Adrenal gland (tissue), 19 donors: ENCODE measurements around the gene LZTS2. TPM values are rescaled to one million over a fixed set of nuclear protein-coding genes. Genes with fewer than 3 reads are reported as not detected.
A peak's percentile ranks its signal among the peaks of the same experiment; 100 is the strongest.

ENCODE experiments used
- DNase-seq, 7 donors: peaks; one replicate each; pipeline ENCODE4 v3.0.0-alpha.2; 2019 to 2020
- H3K27ac ChIP-seq, 5 donors: fragments of 200-600 bp; sonication (generic) in 4 of 5; 1 replicate in 3 of 5; 2 replicates in 2 of 5; pipeline versions ENCODE4 v1.5.1 to v1.8.0; 2016 to 2020; ENCODE audit warnings: mild to moderate bottlenecking in 1 of 5
- H3K27me3 ChIP-seq: fragments of 200-600 bp; 2 replicates; pipeline ENCODE4 v1.8.0; 2021
- H3K36me3 ChIP-seq, 2 donors: fragments of 200-600 bp; replicated peaks in 1 of 2; 1 replicate in 1 of 2; 2 replicates in 1 of 2; pipeline versions ENCODE4 v1.5.1 to v1.8.0; 2018 to 2022
- H3K4me1 ChIP-seq, 2 donors: fragments of 200-600 bp; replicated peaks in 1 of 2; 1 replicate in 1 of 2; 2 replicates in 1 of 2; pipeline versions ENCODE4 v1.5.1 to v1.8.0; 2018 to 2021
- H3K4me3 ChIP-seq, 4 donors: fragments of 200-600 bp; sonication (generic) in 3 of 4; one replicate each; pipeline ENCODE4 v1.5.1; 2016 to 2018
- H3K9me3 ChIP-seq, 3 donors: fragments of 200-600 bp; sonication (generic) in 1 of 3; replicated peaks in 1 of 3; 1 replicate in 2 of 3; 2 replicates in 1 of 3; pipeline versions ENCODE4 v1.5.1 to v1.8.0; 2016 to 2021
- POLR2A ChIP-seq, 2 donors: fragments of 450-650 bp; IDR thresholded peaks; one replicate each; pipeline ENCODE4 v1.6.1; 2017; ENCODE audit warnings: antibody characterized with exemption in 2 of 2, mild to moderate bottlenecking in 2 of 2, moderate library complexity in 1 of 2
- WGBS, 4 donors: extraction: QIAGEN DNeasy Blood & Tissue Kit in 2 of 4; methylation state at CpG; one replicate each; pipeline versions ENCODE4 v1.1.5 to v1.1.7; 2013 to 2017; 5-methylcytosine and 5-hydroxymethylcytosine counted together
- intact Hi-C, 2 donors: fragments of 100-400 bp; cut with DNase I; formaldehyde crosslinking; loops; one replicate each; pipeline versions ENCODE4 v1.14.1 to v1.15.0; 2022 to 2023
- long read RNA-seq, 10 donors: library from polyadenylated mRNA in 3 of 10; unstranded in 2 of 10; stranded (forward) in 1 of 10; transcript quantifications; one replicate each; pipeline ENCODE4 v2.0.0 and lab custom pipeline, GENCODE V29; 2021 to 2026
- polyA plus RNA-seq, 3 donors: library from polyadenylated mRNA; stranded (reverse); fragments of 200-250 nt in 2 of 3; fragments of 350-450 nt in 1 of 3; fragmentation: Illumina TruSeq in 1 of 3; extraction: RNeasy Lipid Tissue Mini Kit (QIAGEN cat#74804) in 1 of 3; gene quantifications; one replicate each; pipeline ENCODE4 v1.2.3, GENCODE V29; 2013 to 2014
- total RNA-seq, 9 donors: library from RNA; depleted of rRNA in 4 of 9; stranded (reverse); fragments of >200 nt in 4 of 9; fragments of 120-200 nt in 1 of 9; fragmentation: NEBNext Ultra II Directional in 1 of 9; extraction: Animal tissue kit (Norgen Biotek cat#: 25700) in 1 of 9; gene quantifications; one replicate each; pipeline versions ENCODE4 v1.1.0 to v1.2.4, GENCODE V29; 2013 to 2023
- TF ChIP-seq, protein P1 (sequence below), 6 experiments: fragments of 450-650 bp in 4 of 6; fragments of 200-600 bp in 2 of 6; sonication (generic) in 1 of 6; IDR thresholded peaks; 1 replicate in 5 of 6; 2 replicates in 1 of 6; pipeline versions ENCODE4 v1.5.1 to v1.8.0; 2016 to 2021; ENCODE audit warnings: antibody characterized with exemption in 6 of 6, mild to moderate bottlenecking in 2 of 6, moderate library complexity in 1 of 6
- donor health status: healthy with polysubstance abuse.
- donor health status: Bipolar disorder and iron deficiency.
- donor health status: DM: yes; HTN: yes; CAD: no.
- donor health status: DM: no; HTN: no; CAD: no.
- donor health status: DM: no; HTN: no; CAD: no.
- donor health status: DM: yes; HTN: yes; CAD: no.

Gene LZTS2, protein sequence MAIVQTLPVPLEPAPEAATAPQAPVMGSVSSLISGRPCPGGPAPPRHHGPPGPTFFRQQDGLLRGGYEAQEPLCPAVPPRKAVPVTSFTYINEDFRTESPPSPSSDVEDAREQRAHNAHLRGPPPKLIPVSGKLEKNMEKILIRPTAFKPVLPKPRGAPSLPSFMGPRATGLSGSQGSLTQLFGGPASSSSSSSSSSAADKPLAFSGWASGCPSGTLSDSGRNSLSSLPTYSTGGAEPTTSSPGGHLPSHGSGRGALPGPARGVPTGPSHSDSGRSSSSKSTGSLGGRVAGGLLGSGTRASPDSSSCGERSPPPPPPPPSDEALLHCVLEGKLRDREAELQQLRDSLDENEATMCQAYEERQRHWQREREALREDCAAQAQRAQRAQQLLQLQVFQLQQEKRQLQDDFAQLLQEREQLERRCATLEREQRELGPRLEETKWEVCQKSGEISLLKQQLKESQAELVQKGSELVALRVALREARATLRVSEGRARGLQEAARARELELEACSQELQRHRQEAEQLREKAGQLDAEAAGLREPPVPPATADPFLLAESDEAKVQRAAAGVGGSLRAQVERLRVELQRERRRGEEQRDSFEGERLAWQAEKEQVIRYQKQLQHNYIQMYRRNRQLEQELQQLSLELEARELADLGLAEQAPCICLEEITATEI
- total RNA-seq (100 to 1,000 TPM in 4 of 9 donors, 10 to 100 TPM in 5; 30.1 to 161 (median 96.8) TPM), polyA plus RNA-seq (100 to 1,000 TPM in 2 of 3 donors, 10 to 100 TPM in 1; 12.2 to 232 (median 126) TPM)
- long read RNA-seq, donor 1, partial matches to known transcripts, result 11 of 15 reads
- long read RNA-seq, donor 1, other reads (novel, unspliced or antisense), result 0 of 15 reads
- long read RNA-seq, donor 2, full-length matches to known transcripts, result 7 of 7 reads
- long read RNA-seq, donor 2, partial matches to known transcripts, result 0 of 7 reads
- long read RNA-seq, donor 2, other reads (novel, unspliced or antisense), result 0 of 7 reads
- long read RNA-seq, donor 3, full-length matches to known transcripts, result 2 of 17 reads
- long read RNA-seq, donor 3, partial matches to known transcripts, result 15 of 17 reads
- long read RNA-seq, donor 3, other reads (novel, unspliced or antisense), result 0 of 17 reads
- long read RNA-seq, donor 4, full-length matches to known transcripts, result 4 of 14 reads
- long read RNA-seq, donor 4, partial matches to known transcripts, result 7 of 14 reads
- long read RNA-seq, donor 4, other reads (novel, unspliced or antisense), result 3 of 14 reads
- long read RNA-seq, donor 5, full-length matches to known transcripts, result 78 of 543 reads
- long read RNA-seq, donor 5, partial matches to known transcripts, result 15 of 543 reads
- long read RNA-seq, donor 5, other reads (novel, unspliced or antisense), result 450 of 543 reads
- long read RNA-seq, donor 6, partial matches to known transcripts, result 3 of 11 reads
- long read RNA-seq, donor 6, other reads (novel, unspliced or antisense), result 7 of 11 reads
- long read RNA-seq, donor 7, full-length matches to known transcripts, result 5 of 22 reads
- long read RNA-seq, donor 7, partial matches to known transcripts, result 17 of 22 reads
- long read RNA-seq, donor 7, other reads (novel, unspliced or antisense), result 0 of 22 reads
- long read RNA-seq, donor 8, full-length matches to known transcripts, result 9 of 25 reads
- long read RNA-seq, donor 8, partial matches to known transcripts, result 8 of 25 reads
- long read RNA-seq, donor 8, other reads (novel, unspliced or antisense), result 8 of 25 reads
- long read RNA-seq, donor 9, partial matches to known transcripts, result 0 of 5 reads
- long read RNA-seq, donor 9, other reads (novel, unspliced or antisense), result 0 of 5 reads
- long read RNA-seq, donor 10, full-length matches to known transcripts, result 13 of 25 reads
- long read RNA-seq, donor 10, partial matches to known transcripts, result 12 of 25 reads
- long read RNA-seq, donor 10, other reads (novel, unspliced or antisense), result 0 of 25 reads

DNA sequence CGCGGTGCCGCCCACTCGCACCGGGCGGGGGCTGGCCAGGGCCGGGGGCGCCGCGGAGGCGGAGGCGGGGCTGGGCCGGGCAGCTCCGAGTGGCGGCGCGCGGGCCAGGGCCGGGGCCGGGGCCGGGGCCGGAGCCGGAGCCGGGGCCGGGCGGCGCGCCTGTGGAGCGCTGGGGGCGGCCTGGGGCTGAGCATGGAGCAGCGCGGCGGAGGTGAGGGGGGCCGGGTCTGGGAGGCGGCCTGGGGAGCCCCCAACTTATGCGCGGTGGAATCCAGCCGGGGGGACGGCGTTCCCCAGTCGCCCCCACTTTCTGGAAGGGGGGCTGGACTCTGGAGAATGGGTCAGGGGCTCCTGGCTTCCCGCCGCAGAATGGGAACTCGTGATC lies at the start of gene LZTS2:
LZTS2 (plus strand) TSS at position 67 of the 385 bp plus-strand sequence. CDS start 2,731 bp downstream, outside the sequence.
- TF ChIP-seq, protein P1, sequence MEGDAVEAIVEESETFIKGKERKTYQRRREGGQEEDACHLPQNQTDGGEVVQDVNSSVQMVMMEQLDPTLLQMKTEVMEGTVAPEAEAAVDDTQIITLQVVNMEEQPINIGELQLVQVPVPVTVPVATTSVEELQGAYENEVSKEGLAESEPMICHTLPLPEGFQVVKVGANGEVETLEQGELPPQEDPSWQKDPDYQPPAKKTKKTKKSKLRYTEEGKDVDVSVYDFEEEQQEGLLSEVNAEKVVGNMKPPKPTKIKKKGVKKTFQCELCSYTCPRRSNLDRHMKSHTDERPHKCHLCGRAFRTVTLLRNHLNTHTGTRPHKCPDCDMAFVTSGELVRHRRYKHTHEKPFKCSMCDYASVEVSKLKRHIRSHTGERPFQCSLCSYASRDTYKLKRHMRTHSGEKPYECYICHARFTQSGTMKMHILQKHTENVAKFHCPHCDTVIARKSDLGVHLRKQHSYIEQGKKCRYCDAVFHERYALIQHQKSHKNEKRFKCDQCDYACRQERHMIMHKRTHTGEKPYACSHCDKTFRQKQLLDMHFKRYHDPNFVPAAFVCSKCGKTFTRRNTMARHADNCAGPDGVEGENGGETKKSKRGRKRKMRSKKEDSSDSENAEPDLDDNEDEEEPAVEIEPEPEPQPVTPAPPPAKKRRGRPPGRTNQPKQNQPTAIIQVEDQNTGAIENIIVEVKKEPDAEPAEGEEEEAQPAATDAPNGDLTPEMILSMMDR (IDR thresholded peaks at IDR 0.05), result no peak
- no peak for TF ChIP-seq POLR2A (IDR thresholded peaks at IDR 0.05)
- H3K9me3 ChIP-seq, result no peaks in the 10 kb centered on the region
- intact Hi-C loops, result no loop called here

DNA sequence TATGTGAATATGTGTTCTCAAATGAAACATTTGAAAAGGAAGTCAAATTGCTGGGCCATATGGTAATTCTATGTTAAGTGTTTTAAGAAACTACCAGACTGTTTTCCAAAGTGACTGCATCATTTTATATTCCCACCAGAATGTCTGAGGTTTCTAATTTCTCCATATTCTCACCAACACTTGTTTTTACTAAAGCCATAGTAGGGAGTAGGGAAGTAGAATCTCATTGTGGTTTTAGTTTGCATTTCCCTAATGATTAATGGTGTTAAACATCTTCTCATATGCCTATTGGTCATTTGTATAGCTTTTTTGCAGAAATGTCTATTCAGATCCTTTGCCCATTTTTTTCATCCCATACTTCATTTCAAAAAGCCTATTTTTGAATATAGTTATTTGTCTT lies 39.4 kb upstream of the LZTS2 start:
- Histone ChIP-seq H3K4me1 (no peaks in the 10 kb centered on the region), H3K27ac (no peak overlapping the region), H3K36me3 (peaks cover 0 to 54% of the 10 kb centered on the region in 2 donors), H3K27me3 (no peaks in the 10 kb centered on the region), H3K9me3 (no peaks in the 10 kb centered on the region), H3K4me3 (no peak overlapping the region)
- TF ChIP-seq POLR2A (IDR thresholded peaks at IDR 0.05), result no peak
- TF ChIP-seq, protein P1 (IDR thresholded peaks at IDR 0.05), result no peak
- intact Hi-C loops, result no loop called here
- DNase-seq, result no peak

More for the DNA sequence above, at the start of gene LZTS2:
- no peaks in the 10 kb centered on the region for H3K27me3 ChIP-seq
- H3K27ac ChIP-seq, result peak within 1 kb of the TSS; percentile 97 to 100 (median 100)
- DNase-seq, result no peak
- 1% methylated on average over 20 to 44 of the region's 44 CpGs; no CpG with 5 or more reads in 1 of the 4 donors for WGBS, 4 donors
- peak within 1 kb of the TSS in 3 of 4 donors; percentile 53 to 86 (median 84) for H3K4me3 ChIP-seq
- H3K36me3 ChIP-seq, result peaks cover 0 to 23% of the 10 kb centered on the region in 2 donors
- H3K4me1 ChIP-seq, result peaks cover 24 to 39% of the 10 kb centered on the region in 2 donors

DNA sequence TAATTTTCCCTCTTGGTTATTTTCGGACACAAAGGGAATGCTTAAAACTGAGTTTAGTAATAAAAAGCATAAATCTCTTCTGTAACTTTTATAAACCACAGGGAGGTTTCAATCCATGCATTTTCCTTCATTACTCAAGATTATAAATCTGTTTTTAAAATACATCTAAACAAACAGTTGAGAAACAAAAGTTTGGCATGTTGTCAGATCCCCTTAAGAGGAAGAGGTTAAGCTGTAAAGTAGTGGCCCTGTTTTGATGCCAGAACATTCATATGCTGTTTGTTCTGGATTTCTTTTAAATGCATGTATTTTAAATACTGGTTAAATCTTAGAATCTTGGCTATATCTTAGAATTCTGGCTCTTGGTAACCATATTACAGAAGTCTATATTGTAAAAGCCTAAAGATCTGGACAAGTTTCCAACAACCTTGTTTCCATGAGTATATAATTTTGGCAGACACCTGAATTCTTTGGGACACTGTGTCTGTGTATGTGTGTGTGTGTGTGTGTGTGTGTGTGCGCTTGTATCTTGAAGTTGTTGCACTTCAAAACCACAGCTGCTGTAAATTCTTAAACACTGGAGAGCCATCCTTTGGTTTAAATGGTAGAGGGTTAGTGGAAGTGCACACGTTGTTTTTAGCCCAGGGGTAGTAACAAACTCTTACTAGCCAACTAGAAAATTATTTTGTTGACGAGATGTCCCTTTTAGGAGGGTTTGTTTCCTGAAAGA lies 37.1 kb upstream of the LZTS2 start:
- WGBS, 4 donors, result 82 to 92% (median 87%) methylated on average over 4 of the region's 4 CpGs
- no peak overlapping the region for H3K4me3 ChIP-seq
- TF ChIP-seq, protein P1 (IDR thresholded peaks at IDR 0.05), result no peak
- TF ChIP-seq POLR2A (IDR thresholded peaks at IDR 0.05), result no peak
- no peak overlapping the region for H3K27ac ChIP-seq
- no peak for DNase-seq
- peaks cover 0 to 46% of the 10 kb centered on the region in 2 donors for H3K36me3 ChIP-seq
- no peaks in the 10 kb centered on the region for H3K9me3 ChIP-seq
- H3K4me1 ChIP-seq, result peaks cover 0 to 7% of the 10 kb centered on the region in 2 donors
- intact Hi-C loops, result no loop called here
- H3K27me3 ChIP-seq, result no peaks in the 10 kb centered on the region
